Raji (cell line): ENCODE data around the gene ATP5PF.
A peak's percentile ranks its signal among the peaks of the same experiment; 100 is the strongest.

Experiments used
- POLR2A ChIP-seq: IDR thresholded peaks from 2 replicates; pipeline ENCODE4 v1.6.1; 2011; ENCODE audit warnings: low read depth, low read length, control low read depth; ENCODE audit not compliant: insufficient read depth

ATP5PF gene, protein sequence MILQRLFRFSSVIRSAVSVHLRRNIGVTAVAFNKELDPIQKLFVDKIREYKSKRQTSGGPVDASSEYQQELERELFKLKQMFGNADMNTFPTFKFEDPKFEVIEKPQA

DNA sequence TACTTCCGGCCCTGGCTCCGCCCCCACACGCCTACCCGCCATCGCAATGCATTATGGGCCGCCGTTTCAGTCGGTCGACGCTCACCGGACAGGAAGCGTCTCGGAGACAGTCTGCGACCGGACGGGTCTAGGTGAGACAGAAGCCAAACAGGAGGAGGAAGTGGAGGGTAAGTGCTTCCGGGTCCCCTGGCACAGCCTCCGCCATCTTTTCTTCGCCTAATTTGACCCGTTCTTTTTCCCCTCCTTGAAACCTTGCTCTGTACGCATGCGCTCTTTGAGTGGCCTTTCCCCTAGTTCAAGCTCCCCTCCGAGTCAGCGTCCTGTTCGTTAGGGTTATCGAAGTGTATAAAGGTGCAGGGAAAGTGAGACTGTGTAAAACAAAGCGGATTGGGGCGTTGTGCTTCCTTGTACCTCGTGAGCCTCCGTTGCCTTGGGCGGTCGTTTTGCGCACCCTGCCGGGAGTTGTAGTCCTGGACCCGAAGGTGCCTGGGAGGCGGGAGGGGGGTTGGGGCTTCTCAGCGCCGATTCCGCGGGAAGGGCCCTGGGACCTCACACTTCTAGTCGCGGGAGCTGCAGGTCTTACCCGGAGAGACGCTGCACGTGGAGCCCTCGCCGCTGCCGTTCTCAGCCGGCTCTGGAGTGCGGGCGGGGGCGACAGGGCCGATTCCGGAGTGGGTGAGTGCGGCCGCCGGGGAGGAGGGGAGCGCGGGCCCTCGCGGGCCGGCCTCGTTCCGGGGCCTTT, at the start of gene ATP5PF, which contains the start of gene GABPA:
TSS of gene ATP5PF (minus strand) at position 1 of the 742 bp plus-strand sequence. CDS start 5,110 bp downstream, outside the sequence.
TSS of gene GABPA (plus strand) at position 69 of the 742 bp plus-strand sequence. CDS start 6,627 bp downstream, outside the sequence.
- peak; percentile 63 for TF ChIP-seq POLR2A

DNA sequence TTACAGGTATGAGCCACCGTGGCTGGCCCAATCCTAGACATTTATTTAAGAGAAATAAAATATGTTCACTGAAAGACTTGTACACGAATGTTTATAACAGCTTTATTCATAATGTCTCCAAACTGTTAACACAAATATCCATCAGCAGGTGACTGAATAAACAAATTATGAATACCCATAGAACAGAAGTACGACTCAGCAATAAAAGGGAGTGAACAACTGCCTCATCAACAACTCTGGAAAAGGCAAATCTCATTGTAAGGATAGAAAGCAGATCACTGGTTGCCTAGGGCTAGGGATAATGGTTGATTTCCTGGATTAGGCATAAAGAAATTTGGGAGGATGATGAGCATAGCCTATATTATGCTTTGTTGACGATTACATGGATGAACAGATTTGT, 41.7 kb upstream of the ATP5PF start:
- TF ChIP-seq POLR2A = no peak

DNA sequence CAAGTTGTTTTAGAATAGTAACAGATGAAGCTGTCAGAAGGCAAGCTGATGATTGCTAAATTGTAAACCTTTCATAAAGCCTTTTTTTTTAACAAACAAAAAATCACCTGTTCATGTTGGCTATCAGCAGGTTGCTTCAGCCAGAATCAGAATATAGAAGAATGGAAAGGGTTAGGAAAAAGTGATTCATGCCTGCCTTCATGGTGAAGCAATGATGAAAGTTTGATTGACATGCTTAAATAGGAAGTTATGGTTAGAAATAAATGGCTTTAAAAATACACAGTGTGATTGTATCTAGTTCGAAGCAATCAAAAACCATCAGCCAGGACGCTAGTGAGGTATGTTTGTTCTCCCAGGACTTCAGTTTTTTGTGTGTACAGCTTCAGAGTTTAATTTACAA, 38.0 kb upstream of the ATP5PF start:
- TF ChIP-seq POLR2A = no peak

DNA sequence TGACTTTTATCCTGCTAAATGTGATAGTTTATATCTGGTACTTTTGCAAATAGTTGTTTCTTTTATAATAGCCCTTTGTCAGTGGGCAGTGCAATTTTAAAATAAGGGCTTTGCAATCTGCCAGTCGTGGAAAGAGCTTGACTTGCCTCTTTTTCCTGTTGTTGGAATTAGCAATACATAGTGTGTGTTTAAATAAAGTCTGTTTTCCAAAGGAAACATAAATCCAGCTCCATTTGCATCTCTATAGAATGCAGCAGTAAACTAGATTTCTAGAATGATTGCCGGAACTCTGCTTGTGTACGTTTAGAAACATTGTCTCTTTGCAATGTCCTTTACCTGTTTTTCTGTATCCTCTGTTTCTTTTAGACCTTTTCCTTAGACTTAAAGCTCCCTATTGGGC, 33.2 kb upstream of the ATP5PF start:
- TF ChIP-seq POLR2A = no peak

DNA sequence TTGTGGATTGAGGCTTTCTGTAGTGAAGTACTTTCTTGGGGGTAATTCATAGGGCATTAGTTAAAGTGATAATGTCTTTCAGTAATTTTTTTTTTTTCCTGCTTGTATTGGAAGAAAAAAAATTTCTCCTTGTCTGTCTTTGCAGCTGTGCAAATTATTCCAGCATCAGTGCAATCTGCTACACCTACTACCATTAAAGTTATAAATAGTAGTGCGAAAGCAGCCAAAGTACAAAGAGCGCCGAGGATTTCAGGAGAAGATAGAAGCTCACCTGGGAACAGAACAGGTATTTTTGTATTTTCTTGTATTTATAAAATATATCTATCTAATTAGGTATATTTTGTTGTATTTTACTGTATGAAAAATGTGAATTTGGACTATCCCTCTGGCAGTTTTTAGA, 29.4 kb upstream of the ATP5PF start:
- no peak for TF ChIP-seq POLR2A

DNA sequence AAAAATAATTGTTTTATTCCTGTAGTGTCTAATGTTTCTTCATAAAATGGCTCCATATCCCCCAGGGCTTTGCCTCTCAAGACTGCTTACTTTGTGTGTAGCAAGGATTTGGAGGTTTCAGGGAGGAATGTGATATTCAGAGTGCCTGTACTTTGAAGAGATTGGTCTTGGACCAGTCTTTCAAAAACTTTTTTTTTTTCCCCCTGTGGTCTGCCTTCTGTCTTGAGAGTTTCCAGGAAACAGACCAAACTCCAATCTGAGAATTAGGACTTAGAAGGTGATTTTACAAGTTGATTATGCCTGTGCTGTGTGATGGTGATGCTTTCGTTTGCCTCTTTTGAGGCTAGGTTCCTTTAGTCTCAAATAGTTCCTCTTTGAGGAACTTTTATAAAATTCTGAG, 26.0 kb upstream of the ATP5PF start:
- no peak for TF ChIP-seq POLR2A

DNA sequence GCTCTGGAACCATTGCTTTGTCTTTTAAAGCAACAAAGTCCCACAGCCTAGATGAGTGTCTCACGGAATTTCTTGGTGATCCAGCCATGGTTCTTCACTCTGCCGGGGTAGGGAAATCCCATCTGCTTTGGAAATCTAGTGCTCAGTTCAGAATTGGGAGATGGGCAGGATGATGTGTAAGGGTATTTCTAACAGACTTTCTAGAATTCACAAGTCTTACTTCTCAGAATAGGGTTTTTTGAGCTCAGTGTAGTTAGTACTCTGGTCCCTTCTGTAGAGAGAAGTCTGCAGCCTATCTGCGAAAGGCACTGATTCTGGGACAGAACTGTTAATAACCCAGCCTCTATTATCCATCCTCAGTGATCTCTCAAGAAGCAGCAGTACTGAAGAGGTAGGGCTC, 25.4 kb upstream of the ATP5PF start:
- no peak for TF ChIP-seq POLR2A

DNA sequence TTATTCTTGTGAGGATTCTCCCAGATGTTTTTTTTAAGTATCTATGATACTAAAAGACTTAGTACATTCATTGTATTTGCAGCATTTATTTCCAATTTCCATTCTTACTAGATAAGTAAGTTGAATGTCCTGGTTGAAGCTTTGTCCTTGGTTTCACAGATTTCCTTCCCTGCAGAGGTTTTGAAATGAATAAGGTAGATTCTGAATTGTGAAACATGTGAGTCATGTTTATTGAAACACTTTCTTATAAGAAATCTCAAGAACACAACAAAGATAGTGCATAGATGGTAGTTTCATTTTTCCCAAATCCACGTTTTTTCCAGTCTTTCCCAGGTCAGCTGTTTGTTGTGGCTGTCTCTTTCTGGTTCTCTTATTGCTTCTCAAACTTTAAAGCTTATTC, 24.9 kb upstream of the ATP5PF start:
- TF ChIP-seq POLR2A = no peak

DNA sequence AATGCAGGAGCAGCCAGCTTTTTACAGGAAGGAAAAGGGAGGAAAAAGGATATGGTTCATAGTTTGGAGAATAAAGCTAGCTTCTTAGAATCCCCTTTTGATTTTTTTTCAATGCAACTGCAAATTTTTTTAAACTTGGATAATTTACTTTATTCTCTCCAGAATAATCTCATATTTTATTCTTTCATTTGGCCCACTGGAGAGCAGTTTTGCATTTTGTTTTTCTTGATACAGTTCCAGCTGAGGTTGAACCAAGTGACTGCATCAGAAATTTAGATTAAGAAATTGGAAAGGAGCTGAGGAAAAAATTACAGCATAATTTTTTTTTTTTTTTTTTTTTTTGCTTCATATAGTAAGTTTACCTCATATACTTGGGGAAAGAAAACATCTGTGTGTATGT, 22.8 kb upstream of the ATP5PF start:
- TF ChIP-seq POLR2A = no peak

DNA sequence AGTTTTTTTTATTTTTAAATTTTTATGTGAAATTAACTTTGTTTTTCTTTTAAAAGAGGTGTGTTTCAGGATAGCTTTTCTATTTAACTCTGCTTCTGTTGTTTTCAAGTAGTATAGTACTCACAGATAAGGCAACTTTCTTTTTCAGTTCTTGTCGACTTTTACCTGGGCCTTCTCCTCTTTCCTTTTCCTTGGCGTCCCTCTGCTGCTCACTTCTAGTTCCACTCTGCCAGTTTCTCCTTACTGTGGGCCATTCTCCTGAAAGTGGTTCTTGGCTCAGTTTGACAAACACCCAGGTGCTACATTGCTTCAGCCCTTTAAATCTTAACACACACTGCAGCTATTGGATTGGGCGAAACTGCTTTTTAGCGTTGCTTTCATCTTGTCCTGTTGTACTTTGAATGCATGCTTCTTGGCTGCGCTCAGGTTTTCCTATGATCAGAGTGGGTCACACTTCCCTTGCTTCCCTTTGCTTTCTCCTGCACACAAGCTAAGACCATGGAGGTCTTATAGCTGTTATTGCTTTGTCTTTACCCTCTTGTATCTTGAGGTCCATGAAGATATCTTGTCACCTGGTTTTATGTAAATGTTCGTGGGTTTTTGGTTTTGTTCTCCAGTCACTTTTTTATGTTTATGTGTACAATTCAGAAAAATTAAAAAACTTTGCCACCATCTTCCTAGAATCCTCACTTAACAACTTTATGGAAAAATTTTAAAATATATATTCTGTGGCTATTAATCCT, 21.7 kb upstream of the ATP5PF start:
- TF ChIP-seq POLR2A = no peak

DNA sequence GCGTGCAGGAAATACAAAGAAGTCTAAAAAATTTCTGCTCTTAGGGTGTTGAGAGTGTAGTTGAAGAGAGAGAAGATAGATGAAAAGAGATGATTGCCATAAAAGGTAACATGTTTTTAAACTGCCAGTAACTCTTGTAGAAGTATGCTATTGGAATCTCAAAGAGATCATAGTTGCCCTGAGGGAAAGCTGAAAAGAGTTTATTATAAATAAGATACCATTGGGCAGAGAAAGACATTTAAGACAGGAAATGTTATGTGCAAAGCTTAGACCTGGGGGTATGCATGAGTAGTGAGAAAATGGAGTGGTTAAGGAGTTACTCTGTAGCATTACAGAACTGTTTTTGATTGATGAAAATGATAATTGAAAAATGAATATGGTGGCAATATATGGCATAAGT, 17.7 kb upstream of the ATP5PF start:
- TF ChIP-seq POLR2A = no peak

DNA sequence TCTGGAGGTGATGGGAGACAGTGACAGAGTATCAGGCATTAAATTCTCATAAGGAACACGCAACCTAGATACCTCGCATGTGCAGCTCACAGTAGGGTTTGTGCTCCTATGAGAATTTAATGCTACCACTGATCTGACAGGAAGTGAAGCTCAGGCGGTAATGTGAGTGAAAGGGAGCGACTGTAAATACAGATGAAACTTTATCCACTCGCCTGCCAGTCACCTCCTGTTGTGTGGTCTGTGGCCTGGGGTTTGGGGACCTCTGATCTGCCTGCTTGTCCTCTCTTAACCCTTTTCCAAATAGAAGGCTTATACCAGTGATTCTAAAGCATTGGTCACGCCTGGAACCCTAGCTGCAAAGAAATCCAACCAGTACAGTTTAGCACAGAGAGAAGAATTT, 15.4 kb upstream of the ATP5PF start:
- no peak for TF ChIP-seq POLR2A

DNA sequence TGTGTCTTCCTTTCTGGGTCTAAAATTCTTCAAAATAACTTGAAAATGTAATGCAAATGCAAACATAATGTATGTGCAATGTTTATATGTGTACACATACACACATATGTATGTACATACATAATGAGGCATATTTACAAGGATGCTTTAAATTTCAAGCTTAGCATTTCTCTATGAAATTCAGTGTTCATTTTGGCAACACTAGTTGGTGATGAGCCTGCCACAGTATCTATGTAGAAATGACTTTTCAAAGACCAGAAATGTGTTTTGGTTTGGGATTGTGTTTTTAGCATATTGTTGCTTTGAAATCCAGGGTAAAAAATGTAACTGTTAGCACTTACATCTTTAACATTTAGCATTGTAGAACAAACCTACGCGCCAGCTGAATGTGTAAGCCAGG, 10.2 kb upstream of the ATP5PF start:
- no peak for TF ChIP-seq POLR2A

DNA sequence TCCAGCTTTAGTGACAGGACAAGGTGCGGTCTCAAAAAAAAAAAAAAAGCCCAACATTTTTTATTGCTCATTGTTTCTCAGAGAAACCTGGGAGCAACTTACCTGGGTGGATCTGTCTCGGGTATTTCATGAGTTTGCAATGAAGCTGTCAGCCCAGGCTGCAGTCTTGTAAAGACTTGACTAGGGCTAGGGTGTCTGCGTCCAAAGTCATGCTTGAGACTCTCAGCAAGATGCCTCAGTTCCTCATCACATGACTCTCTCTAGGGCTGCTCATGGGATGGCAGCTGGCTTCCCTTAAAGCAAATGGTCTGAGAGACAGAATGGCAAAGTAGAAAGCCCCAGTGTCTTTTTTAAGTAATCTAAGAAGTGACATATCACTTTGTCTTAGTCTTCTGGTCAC, 8.2 kb upstream of the ATP5PF start:
- TF ChIP-seq POLR2A = no peak

DNA sequence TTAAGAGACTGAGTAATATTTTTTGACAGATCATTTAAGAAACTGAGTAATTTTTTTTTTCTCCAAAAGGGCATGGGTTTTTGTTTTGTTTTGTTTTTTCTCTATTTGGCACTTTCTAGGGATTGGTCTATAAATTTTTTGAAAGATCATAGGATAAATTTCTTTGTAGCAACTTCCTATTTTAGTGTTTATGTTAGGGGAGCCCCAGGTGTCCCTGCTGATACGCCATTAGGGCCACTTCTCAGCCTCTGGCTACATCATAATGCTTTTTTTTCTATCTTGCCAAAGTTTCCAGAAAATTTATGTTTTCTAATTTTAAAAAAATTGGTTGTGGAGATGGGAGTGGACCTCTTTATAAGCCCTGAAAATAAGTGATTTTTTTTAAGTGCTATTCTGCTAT, 2.7 kb upstream of the ATP5PF start:
- no peak for TF ChIP-seq POLR2A
